K562 (cell line): ENCODE measurements around the gene IQGAP3. TPM values are rescaled to one million over a fixed set of nuclear protein-coding genes. Genes with fewer than 3 reads are reported as not detected.
A peak's percentile ranks its signal among the peaks of the same experiment; 100 is the strongest.

Source experiments
- ATF7 ChIP-seq: fragments of 450-650 bp; IDR thresholded peaks from 2 replicates; pipeline ENCODE4 v1.7.1; 2014; ENCODE audit warnings: mild to moderate bottlenecking, moderate library complexity
- CHAMP1 ChIP-seq: fragments of 450-650 bp; IDR thresholded peaks from 2 replicates; pipeline ENCODE4 v1.6.1; 2016; ENCODE audit warnings: mild to moderate bottlenecking
- FOXP1 ChIP-seq: sonication (generic); formaldehyde crosslinking; IDR thresholded peaks from 2 replicates; pipeline ENCODE4 v1.8.0; 2022; ENCODE audit warnings: mild to moderate bottlenecking, missing genetic modification reagents
- KDM4B ChIP-seq, 2 experiments: fragments of 450-650 bp in 1 of 2; sonication (generic) in 1 of 2; IDR thresholded peaks; 2 replicates each; pipeline ENCODE4 v1.6.1; 2016 to 2017; ENCODE audit warnings: borderline replicate concordance in 2 of 2, antibody characterized with exemption in 1 of 2, low read depth in 1 of 2, mild to moderate bottlenecking in 1 of 2
- LEF1 ChIP-seq: fragments of 450-650 bp; IDR thresholded peaks from 2 replicates; pipeline ENCODE4 v1.6.1; 2016; ENCODE audit warnings: mild to moderate bottlenecking
- MITF ChIP-seq: IDR thresholded peaks from 2 replicates; pipeline ENCODE4 v1.6.1; 2014; ENCODE audit warnings: antibody characterized with exemption
- MYC ChIP-seq, 2 experiments: fragments of 250-450 bp in 1 of 2; sonication (Bioruptor Pico) in 1 of 2; IDR thresholded peaks; 2 replicates each; pipeline versions ENCODE4 v1.5.1 to v1.6.1; 2012 to 2021; ENCODE audit warnings: low read depth in 2 of 2, borderline replicate concordance in 1 of 2, improper control_type of control experiment in 1 of 2, low read length in 1 of 2, mild to moderate bottlenecking in 1 of 2, moderate library complexity in 1 of 2
- NBN ChIP-seq: fragments of 450-650 bp; IDR thresholded peaks from 2 replicates; pipeline ENCODE4 v1.6.1; 2016; ENCODE audit warnings: low read depth, mild to moderate bottlenecking
- NCOA1 ChIP-seq: fragments of 450-650 bp; IDR thresholded peaks from 2 replicates; pipeline ENCODE4 v1.6.1; 2016; ENCODE audit warnings: low read depth
- SMAD4 ChIP-seq: fragments of 250-450 bp; sonication (Bioruptor Pico); conservative IDR thresholded peaks from 2 replicates; pipeline ENCODE4 v1.8.0; 2021; ENCODE audit warnings: inconsistent platforms, mild to moderate bottlenecking, moderate library complexity
- TFAP4 ChIP-seq: sonication (generic); formaldehyde crosslinking; IDR thresholded peaks from 2 replicates; pipeline ENCODE4 v1.8.0; 2022; ENCODE audit warnings: missing genetic modification reagents, mild to moderate bottlenecking, moderate library complexity, borderline replicate concordance
- ZNF175 ChIP-seq: fragments of 200-800 bp; sonication (Bioruptor generic); IDR thresholded peaks from 2 replicates; pipeline ENCODE4 v1.6.1; 2016; ENCODE audit warnings: low read depth, mild to moderate bottlenecking, missing genetic modification characterization, missing compliant biosample characterization
- ZNF224 ChIP-seq: sonication (generic); formaldehyde crosslinking; IDR thresholded peaks from 2 replicates; pipeline ENCODE4 v1.8.0; 2022; ENCODE audit warnings: mild to moderate bottlenecking, missing genetic modification reagents
- polyA plus RNA-seq, 8 experiments: library from polyadenylated mRNA; depleted of rRNA in 4 of 8; stranded (reverse) in 5 of 8; unstranded in 3 of 8; fragments of >200 nt; fragmentation: Nextera tagmentation in 2 of 8; fragmentation: Illumina TruSeq in 1 of 8; extraction: Ambion mirVana in 2 of 8; extraction: Trizol in 1 of 8; gene quantifications; 2 replicates each; pipeline versions ENCODE4 v1.2.1 to v1.2.3, GENCODE V29; 2011 to 2014; ENCODE audit warnings: inconsistent platforms in 1 of 8, missing spikeins in 1 of 8
- total RNA-seq, 7 experiments: library from RNA; depleted of rRNA in 6 of 7; stranded (reverse); fragments of >200 nt in 6 of 7; fragmentation: Illumina TruSeq in 2 of 7; extraction: Trizol in 2 of 7; gene quantifications; 2 replicates each; pipeline versions ENCODE4 v1.2.1 to v1.2.3, GENCODE V29; 2011 to 2021; ENCODE audit warnings: low replicate concordance in 1 of 7
- TF ChIP-seq, protein P1 (sequence below): fragments of 250-450 bp; sonication (Bioruptor Pico); IDR thresholded peaks from 2 replicates; pipeline ENCODE4 v1.5.0; 2020; ENCODE audit warnings: mild to moderate bottlenecking
- TF ChIP-seq, protein P2 (sequence below): fragments of 250-450 bp; sonication (Bioruptor Pico); IDR thresholded peaks from 2 replicates; pipeline ENCODE4 v1.8.0; 2022; ENCODE audit warnings: moderate library complexity, mild to moderate bottlenecking, inconsistent platforms
- TF ChIP-seq, protein P3 (sequence below): fragments of 450-650 bp; IDR thresholded peaks from 2 replicates; pipeline ENCODE4 v1.6.1; 2014; ENCODE audit warnings: low read depth, mild to moderate bottlenecking, moderate library complexity, borderline replicate concordance

The IQGAP3 gene
- total and polyA plus RNA-seq, 9 of the 15 experiments (the other 6 are each of a cell fraction or from before 2014, with no cell fraction given): 1.4 to 16.6 (median 11.9) TPM

DNA sequence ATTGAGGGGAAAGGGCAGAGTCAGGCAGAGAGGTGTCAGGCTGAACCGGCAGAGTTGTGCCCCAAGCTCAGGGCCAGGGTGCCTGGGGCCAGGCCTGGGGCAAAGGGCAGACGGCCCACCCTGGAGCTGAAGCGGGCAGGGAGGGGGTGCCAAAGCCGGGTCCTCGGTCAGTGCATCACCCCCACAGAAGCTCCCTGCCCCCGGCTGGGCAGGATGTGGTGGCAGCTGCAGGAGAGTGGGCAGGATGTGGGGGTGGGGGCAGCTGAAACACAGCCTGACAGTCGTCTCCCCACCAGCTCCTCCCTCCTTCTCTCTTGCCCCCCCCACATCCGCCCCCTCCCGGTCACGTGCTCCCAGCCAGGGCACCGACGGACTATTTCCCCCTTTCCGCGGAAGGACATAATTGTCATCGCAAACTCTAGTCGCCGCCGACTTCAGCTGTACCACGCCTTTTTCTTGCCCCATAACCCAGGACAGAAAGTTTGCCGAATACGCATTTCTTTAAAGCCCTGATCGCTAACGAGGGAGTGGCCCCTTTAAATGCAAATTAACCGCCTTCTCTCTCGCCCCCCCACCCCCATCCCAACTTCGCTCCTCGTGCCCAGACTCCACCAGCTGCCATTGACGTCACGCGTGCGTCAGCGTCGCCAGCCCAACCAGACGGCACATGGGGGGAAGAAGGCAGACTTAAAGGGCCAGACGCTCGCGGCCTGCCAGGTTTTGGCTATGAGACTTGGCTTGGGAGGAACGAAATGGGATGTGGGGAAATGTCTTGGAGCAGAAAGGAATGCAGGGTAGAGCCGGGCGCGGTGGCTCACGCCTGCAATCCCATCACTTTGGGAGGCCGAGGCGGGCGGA, 67.3 kb downstream of the IQGAP3 start (continued):
- TF ChIP-seq KDM4B (IDR thresholded peaks at IDR 0.05; ENCODE audit: borderline replicate concordance in 2 of 2, low read depth in 1 of 2): no peak
- TF ChIP-seq, protein P1, sequence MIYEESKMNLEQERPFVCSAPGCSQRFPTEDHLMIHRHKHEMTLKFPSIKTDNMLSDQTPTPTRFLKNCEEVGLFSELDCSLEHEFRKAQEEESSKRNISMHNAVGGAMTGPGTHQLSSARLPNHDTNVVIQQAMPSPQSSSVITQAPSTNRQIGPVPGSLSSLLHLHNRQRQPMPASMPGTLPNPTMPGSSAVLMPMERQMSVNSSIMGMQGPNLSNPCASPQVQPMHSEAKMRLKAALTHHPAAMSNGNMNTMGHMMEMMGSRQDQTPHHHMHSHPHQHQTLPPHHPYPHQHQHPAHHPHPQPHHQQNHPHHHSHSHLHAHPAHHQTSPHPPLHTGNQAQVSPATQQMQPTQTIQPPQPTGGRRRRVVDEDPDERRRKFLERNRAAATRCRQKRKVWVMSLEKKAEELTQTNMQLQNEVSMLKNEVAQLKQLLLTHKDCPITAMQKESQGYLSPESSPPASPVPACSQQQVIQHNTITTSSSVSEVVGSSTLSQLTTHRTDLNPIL (CRISPR knock-in tag): no peak
- TF ChIP-seq ZNF224 (CRISPR knock-in tag): no peak
- TF ChIP-seq TFAP4: peak; percentile 100
- peak; percentile 81; the same call in 1 of the 2 replicates for TF ChIP-seq FOXP1
- peak; percentile 14; the same call in 1 of the 2 replicates for TF ChIP-seq MITF
- no peak for TF ChIP-seq CHAMP1
- peak; percentile 94 for TF ChIP-seq ATF7
- TF ChIP-seq SMAD4: peak; percentile 87
- TF ChIP-seq NBN: peak; percentile 94; the same call in 1 of the 2 replicates
- TF ChIP-seq MYC (IDR thresholded peaks at IDR 0.05; ENCODE audit: low read depth, low read length): peak; percentile 95
- TF ChIP-seq MYC (CRISPR knock-in tag; IDR thresholded peaks at IDR 0.05; ENCODE audit: borderline replicate concordance, low read depth): no peak
- TF ChIP-seq, protein P2, sequence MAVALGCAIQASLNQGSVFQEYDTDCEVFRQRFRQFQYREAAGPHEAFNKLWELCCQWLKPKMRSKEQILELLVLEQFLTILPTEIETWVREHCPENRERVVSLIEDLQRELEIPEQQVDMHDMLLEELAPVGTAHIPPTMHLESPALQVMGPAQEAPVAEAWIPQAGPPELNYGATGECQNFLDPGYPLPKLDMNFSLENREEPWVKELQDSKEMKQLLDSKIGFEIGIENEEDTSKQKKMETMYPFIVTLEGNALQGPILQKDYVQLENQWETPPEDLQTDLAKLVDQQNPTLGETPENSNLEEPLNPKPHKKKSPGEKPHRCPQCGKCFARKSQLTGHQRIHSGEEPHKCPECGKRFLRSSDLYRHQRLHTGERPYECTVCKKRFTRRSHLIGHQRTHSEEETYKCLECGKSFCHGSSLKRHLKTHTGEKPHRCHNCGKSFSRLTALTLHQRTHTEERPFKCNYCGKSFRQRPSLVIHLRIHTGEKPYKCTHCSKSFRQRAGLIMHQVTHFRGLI (CRISPR knock-in tag): no peak; the same call in 1 of the 2 replicates
- peak; percentile 76; the same call in 1 of the 2 replicates for TF ChIP-seq NCOA1
- peak; percentile 78 for TF ChIP-seq LEF1
- TF ChIP-seq, protein P3, sequence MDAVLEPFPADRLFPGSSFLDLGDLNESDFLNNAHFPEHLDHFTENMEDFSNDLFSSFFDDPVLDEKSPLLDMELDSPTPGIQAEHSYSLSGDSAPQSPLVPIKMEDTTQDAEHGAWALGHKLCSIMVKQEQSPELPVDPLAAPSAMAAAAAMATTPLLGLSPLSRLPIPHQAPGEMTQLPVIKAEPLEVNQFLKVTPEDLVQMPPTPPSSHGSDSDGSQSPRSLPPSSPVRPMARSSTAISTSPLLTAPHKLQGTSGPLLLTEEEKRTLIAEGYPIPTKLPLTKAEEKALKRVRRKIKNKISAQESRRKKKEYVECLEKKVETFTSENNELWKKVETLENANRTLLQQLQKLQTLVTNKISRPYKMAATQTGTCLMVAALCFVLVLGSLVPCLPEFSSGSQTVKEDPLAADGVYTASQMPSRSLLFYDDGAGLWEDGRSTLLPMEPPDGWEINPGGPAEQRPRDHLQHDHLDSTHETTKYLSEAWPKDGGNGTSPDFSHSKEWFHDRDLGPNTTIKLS: 0 out of 2 replicates have a peak, but pooled peaks have one; percentile 22
- TF ChIP-seq ZNF175 (CRISPR knock-in tag): peak; percentile 94
